ENCODE results near the gene NPC1.

Gene NPC1

GRCh38 chr18:23539296-23539695, 47.0 kb downstream of the NPC1 start:
- H3K4me1 ChIP-seq (ENCODE audit: control insufficient read depth, insufficient read depth, low read depth, low read length) = peaks cover 9% of the 10 kb centered on the region
- H3K4me2 ChIP-seq (ENCODE audit: low read length, poor library complexity, severe bottlenecking) = no peak overlapping the region
- no peak overlapping the region for H3K4ac ChIP-seq (ENCODE audit: low read depth in 1 of 2, low read length in 2 of 2)
- no peak overlapping the region for H2BK15ac ChIP-seq (ENCODE audit: low read depth, poor library complexity, severe bottlenecking)
- no peak for DNase-seq
- no peak overlapping the region for H4K8ac ChIP-seq (ENCODE audit: low read length)
- no peak overlapping the region for H2BK12ac ChIP-seq (ENCODE audit: low read length in 2 of 2)
- H3K9ac ChIP-seq (ENCODE audit: low read length) = no peak overlapping the region
- H2BK5ac ChIP-seq (ENCODE audit: low read depth, low read length, poor library complexity, severe bottlenecking) = no peak overlapping the region
- peaks cover 22% of the 10 kb centered on the region for H3K79me1 ChIP-seq (replicated peaks; ENCODE audit: low read length, poor library complexity, severe bottlenecking)
- no peak overlapping the region for H2BK120ac ChIP-seq (ENCODE audit: low read depth, low read length)
- WGBS = 96% methylated on average over 8 of the region's 9 CpGs
- no peak overlapping the region for H4K91ac ChIP-seq (ENCODE audit: low read length)
- H3K9me3 ChIP-seq (ENCODE audit: control insufficient read depth, low read length) = no peaks in the 10 kb centered on the region
- no peak overlapping the region for H3K18ac ChIP-seq (ENCODE audit: low read depth in 1 of 2, low read length in 2 of 2)
- no peak overlapping the region for H3K4me3 ChIP-seq (ENCODE audit: insufficient read depth in 1 of 2, low read depth in 1 of 2, low read length in 2 of 2)
- H3K14ac ChIP-seq (ENCODE audit: low read length in 2 of 2) = no peak overlapping the region
- H3K36me3 ChIP-seq (ENCODE audit: control insufficient read depth in 1 of 2, insufficient read depth in 2 of 2, low read depth in 1 of 2, low read length in 2 of 2) = peaks cover 72 to 99% of the 10 kb centered on the region in 2 experiments
- no peaks in the 10 kb centered on the region for H3K27me3 ChIP-seq (ENCODE audit: control insufficient read depth in 1 of 2, insufficient read depth in 1 of 2, low read length in 2 of 2)
- no peak overlapping the region for H3K23ac ChIP-seq (ENCODE audit: low read length in 2 of 2)
- H2AFZ ChIP-seq (ENCODE audit: low read depth, low read length) = no peak overlapping the region
- no peak overlapping the region for H2AK5ac ChIP-seq (ENCODE audit: low read length, severe bottlenecking)
- H3K27ac ChIP-seq (ENCODE audit: low read length, poor library complexity, severe bottlenecking) = peak overlapping the region; percentile 83

DNA sequence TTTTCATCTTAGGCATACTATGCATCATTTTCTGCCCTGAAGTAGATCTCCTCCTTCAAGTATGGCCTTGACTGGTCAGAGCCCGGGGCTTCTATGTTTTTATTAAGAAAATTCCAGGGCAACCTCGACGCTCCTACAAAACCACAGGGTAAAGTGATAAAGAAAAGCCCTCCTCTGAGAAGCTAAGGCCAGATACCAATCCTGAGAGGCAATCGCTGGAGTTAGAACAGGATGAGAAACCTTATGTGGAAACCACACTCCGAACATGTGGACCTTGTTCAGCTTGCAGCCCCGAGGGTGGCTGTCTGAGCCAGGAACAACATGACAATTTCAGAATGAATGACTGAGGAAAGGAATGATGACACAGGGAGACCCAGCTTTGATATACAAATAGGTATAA, 47.4 kb downstream of the NPC1 start:
- no peak overlapping the region for H3K4ac ChIP-seq (ENCODE audit: low read depth in 1 of 2, low read length in 2 of 2)
- H3K14ac ChIP-seq (ENCODE audit: low read length in 2 of 2) = no peak overlapping the region
- H3K9me3 ChIP-seq (ENCODE audit: control insufficient read depth, low read length) = no peaks in the 10 kb centered on the region
- no peak overlapping the region for H2BK15ac ChIP-seq (ENCODE audit: low read depth, poor library complexity, severe bottlenecking)
- peak overlapping the region; percentile 83 for H3K27ac ChIP-seq (ENCODE audit: low read length, poor library complexity, severe bottlenecking)
- H3K18ac ChIP-seq (ENCODE audit: low read depth in 1 of 2, low read length in 2 of 2) = no peak overlapping the region
- no peak overlapping the region for H2AK5ac ChIP-seq (ENCODE audit: low read length, severe bottlenecking)
- H3K9ac ChIP-seq (ENCODE audit: low read length) = no peak overlapping the region
- H3K36me3 ChIP-seq (ENCODE audit: control insufficient read depth in 1 of 2, insufficient read depth in 2 of 2, low read depth in 1 of 2, low read length in 2 of 2) = peaks cover 73 to 99% of the 10 kb centered on the region in 2 experiments
- no peak overlapping the region for H2BK5ac ChIP-seq (ENCODE audit: low read depth, low read length, poor library complexity, severe bottlenecking)
- H3K4me1 ChIP-seq (ENCODE audit: control insufficient read depth, insufficient read depth, low read depth, low read length) = peaks cover 9% of the 10 kb centered on the region
- H3K4me2 ChIP-seq (ENCODE audit: low read length, poor library complexity, severe bottlenecking) = no peak overlapping the region
- H2BK12ac ChIP-seq (ENCODE audit: low read length in 2 of 2) = no peak overlapping the region
- H3K27me3 ChIP-seq (ENCODE audit: control insufficient read depth in 1 of 2, insufficient read depth in 1 of 2, low read length in 2 of 2) = no peaks in the 10 kb centered on the region
- H3K4me3 ChIP-seq (ENCODE audit: insufficient read depth in 1 of 2, low read depth in 1 of 2, low read length in 2 of 2) = no peak overlapping the region
- H2BK120ac ChIP-seq (ENCODE audit: low read depth, low read length) = no peak overlapping the region
- 86% methylated on average over 6 of the region's 6 CpGs for WGBS
- peak; percentile 43 for DNase-seq
- no peak overlapping the region for H2AFZ ChIP-seq (ENCODE audit: low read depth, low read length)
- no peak overlapping the region for H3K23ac ChIP-seq (ENCODE audit: low read length in 2 of 2)
- H4K8ac ChIP-seq (ENCODE audit: low read length) = no peak overlapping the region
- H4K91ac ChIP-seq (ENCODE audit: low read length) = no peak overlapping the region
- H3K79me1 ChIP-seq (replicated peaks; ENCODE audit: low read length, poor library complexity, severe bottlenecking) = peaks cover 20% of the 10 kb centered on the region

- Histone ChIP-seq H2BK5ac (ENCODE audit: low read depth, low read length, poor library complexity, severe bottlenecking) (no peak overlapping the region), H3K27ac (ENCODE audit: low read length, poor library complexity, severe bottlenecking) (peak overlapping the region; percentile 83), H2BK15ac (ENCODE audit: low read depth, poor library complexity, severe bottlenecking) (no peak overlapping the region), H3K18ac (ENCODE audit: low read depth in 1 of 2, low read length in 2 of 2) (no peak overlapping the region), H4K8ac (ENCODE audit: low read length) (no peak overlapping the region), H3K79me1 (replicated peaks; ENCODE audit: low read length, poor library complexity, severe bottlenecking) (peaks cover 18% of the 10 kb centered on the region), H3K23ac (ENCODE audit: low read length in 2 of 2) (no peak overlapping the region), H3K4me1 (ENCODE audit: control insufficient read depth, insufficient read depth, low read depth, low read length) (peaks cover 9% of the 10 kb centered on the region), H3K4me3 (ENCODE audit: insufficient read depth in 1 of 2, low read depth in 1 of 2, low read length in 2 of 2) (no peak overlapping the region), H2BK120ac (ENCODE audit: low read depth, low read length) (no peak overlapping the region), H2BK12ac (ENCODE audit: low read length in 2 of 2) (no peak overlapping the region), H3K9me3 (ENCODE audit: control insufficient read depth, low read length) (no peaks in the 10 kb centered on the region), H3K36me3 (ENCODE audit: control insufficient read depth in 1 of 2, insufficient read depth in 2 of 2, low read depth in 1 of 2, low read length in 2 of 2) (peaks cover 71 to 100% of the 10 kb centered on the region in 2 experiments), H3K4me2 (ENCODE audit: low read length, poor library complexity, severe bottlenecking) (no peak overlapping the region), H3K9ac (ENCODE audit: low read length) (no peak overlapping the region), H3K27me3 (ENCODE audit: control insufficient read depth in 1 of 2, insufficient read depth in 1 of 2, low read length in 2 of 2) (no peaks in the 10 kb centered on the region), H4K91ac (ENCODE audit: low read length) (no peak overlapping the region), H3K4ac (ENCODE audit: low read depth in 1 of 2, low read length in 2 of 2) (no peak overlapping the region), H3K14ac (ENCODE audit: low read length in 2 of 2) (no peak overlapping the region), H2AK5ac (ENCODE audit: low read length, severe bottlenecking) (peak overlapping the region; percentile 13), H2AFZ (ENCODE audit: low read depth, low read length) (no peak overlapping the region)
- whole genome bisulfite sequencing = 96% methylated on average over 9 of the region's 9 CpGs
- DNase-seq = no peak
These were observed 48.3 kb downstream of the NPC1 start for GRCh38 chr18:23538001-23538400.

DNA sequence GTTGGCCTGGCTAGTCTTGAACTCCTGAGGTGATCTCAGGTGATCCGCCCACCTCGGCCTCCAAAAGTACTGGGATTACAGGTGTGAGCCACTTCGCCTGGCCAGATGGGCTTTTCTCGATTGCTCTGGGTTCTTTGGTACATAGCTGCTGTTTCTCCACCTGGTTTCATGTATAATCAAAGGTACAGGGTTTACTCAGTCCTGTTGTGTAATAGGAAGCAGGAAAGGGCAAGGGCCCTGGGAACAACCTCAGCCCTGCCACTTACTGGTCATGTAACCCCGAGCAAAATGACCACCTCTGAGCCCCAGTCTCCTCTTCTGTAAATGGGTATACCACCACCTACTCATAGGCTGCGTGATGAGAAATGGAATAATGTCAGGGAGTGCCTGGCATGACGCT, 49.0 kb downstream of the NPC1 start:
- Histone ChIP-seq H3K9me3 (ENCODE audit: control insufficient read depth, low read length) (no peaks in the 10 kb centered on the region), H3K4me3 (ENCODE audit: insufficient read depth in 1 of 2, low read depth in 1 of 2, low read length in 2 of 2) (no peak overlapping the region), H4K8ac (ENCODE audit: low read length) (no peak overlapping the region), H3K27ac (ENCODE audit: low read length, poor library complexity, severe bottlenecking) (peak overlapping the region; percentile 76), H2BK5ac (ENCODE audit: low read depth, low read length, poor library complexity, severe bottlenecking) (no peak overlapping the region), H3K18ac (ENCODE audit: low read depth in 1 of 2, low read length in 2 of 2) (no peak overlapping the region), H3K4ac (ENCODE audit: low read depth in 1 of 2, low read length in 2 of 2) (no peak overlapping the region), H2BK120ac (ENCODE audit: low read depth, low read length) (no peak overlapping the region), H3K79me1 (replicated peaks; ENCODE audit: low read length, poor library complexity, severe bottlenecking) (peaks cover 18% of the 10 kb centered on the region), H3K23ac (ENCODE audit: low read length in 2 of 2) (no peak overlapping the region), H2BK15ac (ENCODE audit: low read depth, poor library complexity, severe bottlenecking) (no peak overlapping the region), H3K4me2 (ENCODE audit: low read length, poor library complexity, severe bottlenecking) (no peak overlapping the region), H3K9ac (ENCODE audit: low read length) (no peak overlapping the region), H2AK5ac (ENCODE audit: low read length, severe bottlenecking) (peak overlapping the region; percentile 22), H2AFZ (ENCODE audit: low read depth, low read length) (no peak overlapping the region), H3K27me3 (ENCODE audit: control insufficient read depth in 1 of 2, insufficient read depth in 1 of 2, low read length in 2 of 2) (no peaks in the 10 kb centered on the region), H3K14ac (ENCODE audit: low read length in 2 of 2) (no peak overlapping the region), H3K36me3 (ENCODE audit: control insufficient read depth in 1 of 2, insufficient read depth in 2 of 2, low read depth in 1 of 2, low read length in 2 of 2) (peaks cover 69 to 100% of the 10 kb centered on the region in 2 experiments), H2BK12ac (ENCODE audit: low read length in 2 of 2) (no peak overlapping the region), H3K4me1 (ENCODE audit: control insufficient read depth, insufficient read depth, low read depth, low read length) (peaks cover 9% of the 10 kb centered on the region), H4K91ac (ENCODE audit: low read length) (no peak overlapping the region)
- DNase-seq = no peak
- 98% methylated on average over 7 of the region's 7 CpGs for WGBS
